Measurements from ENCODE around the gene OSMR.
A peak's percentile ranks its signal among the peaks of the same experiment; 100 is the strongest.

OSMR gene

DNA sequence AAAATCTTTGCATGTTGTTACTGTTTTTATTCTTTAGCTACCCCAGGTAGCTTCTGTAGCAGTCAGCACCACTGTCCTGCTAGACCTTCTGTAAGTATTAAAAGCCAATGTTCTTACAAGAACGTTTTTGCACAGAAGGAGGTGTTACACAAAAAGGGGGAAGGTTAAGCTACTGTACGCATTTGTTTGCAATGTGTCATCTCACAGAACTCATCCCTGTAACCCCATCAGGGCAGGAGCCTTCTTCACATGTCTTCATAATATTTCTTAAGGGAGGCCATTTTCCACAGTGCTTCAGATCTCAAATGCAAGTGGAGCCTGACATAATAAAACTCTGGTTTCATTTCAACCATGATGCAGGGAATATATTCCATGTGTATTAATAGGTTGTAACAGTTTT is 67.9 kb downstream of the OSMR start:
- no peaks in the 10 kb centered on the region for H3K4me1 ChIP-seq (ENCODE audit: control insufficient read depth, insufficient read depth, low read length)
- no peak overlapping the region for H3K4me3 ChIP-seq (ENCODE audit: low read depth, low read length)
- no peaks in the 10 kb centered on the region; the same call in 1 of the 2 replicates for H3K9me3 ChIP-seq (ENCODE audit: control insufficient read depth, insufficient read depth, low read depth, low read length)
- TF ChIP-seq ZNF549 (tag by site-specific recombination; IDR thresholded peaks at IDR 0.05) (no peak), ZNF658 (tag by site-specific recombination; IDR thresholded peaks at IDR 0.05) (no peak), HOXD13 (CRISPR knock-in tag; IDR thresholded peaks at IDR 0.05; ENCODE audit: borderline replicate concordance) (no peak)
- ChIA-PET CTCF (interaction anchor here (0.6 to 2.1 kb wide), 5 partner anchors 9 to 531 kb away, joined by 3 to 14 read pairs (median 3); no protein-coding TSS in a partner anchor), POLR2A (interaction anchor here (1.0 kb wide), 1 partner anchor 42 kb away, joined by 7 read pairs; no protein-coding TSS in a partner anchor)
- no peaks in the 10 kb centered on the region for H3K36me3 ChIP-seq (ENCODE audit: control insufficient read depth in 2 of 2, insufficient read depth in 1 of 2, low read length in 2 of 2)
- no peak overlapping the region for H3K27ac ChIP-seq (ENCODE audit: extremely low read depth, low read depth, low read length)

DNA sequence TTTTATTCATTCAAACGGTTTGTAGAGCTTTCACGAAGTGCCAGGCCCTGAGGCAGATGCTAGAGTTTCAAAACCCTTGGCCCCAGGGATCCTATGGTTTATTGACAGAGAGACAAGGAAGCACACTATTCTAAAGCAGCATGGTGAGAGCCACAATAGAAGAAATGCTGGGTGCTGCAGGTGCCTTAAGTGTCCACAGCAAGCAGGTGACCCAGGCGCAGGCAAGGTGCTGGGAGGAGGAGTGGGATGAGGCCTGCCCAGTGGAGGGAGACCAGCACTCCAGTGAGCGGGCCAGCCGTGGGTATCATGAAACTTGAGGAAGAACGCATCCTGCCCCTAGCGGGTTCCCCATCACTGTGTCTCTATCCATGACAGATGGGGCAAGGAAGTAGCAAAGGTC is 71.0 kb downstream of the OSMR start:
- Histone ChIP-seq H3K36me3 (ENCODE audit: control insufficient read depth in 2 of 2, insufficient read depth in 1 of 2, low read length in 2 of 2) (no peaks in the 10 kb centered on the region), H3K9me3 (ENCODE audit: control insufficient read depth, insufficient read depth, low read depth, low read length) (no peaks in the 10 kb centered on the region), H3K4me1 (ENCODE audit: control insufficient read depth, insufficient read depth, low read length) (no peaks in the 10 kb centered on the region), H3K27ac (ENCODE audit: extremely low read depth, low read depth, low read length) (no peak overlapping the region), H3K4me3 (ENCODE audit: low read depth, low read length) (no peak overlapping the region)
- CTCF ChIA-PET = no interaction called here
- POLR2A ChIA-PET = no interaction called here
- TF ChIP-seq ZNF239 (tag by site-specific recombination; IDR thresholded peaks at IDR 0.05) (no peak), ZNF701 (tag by site-specific recombination; IDR thresholded peaks at IDR 0.05) (no peak)

DNA sequence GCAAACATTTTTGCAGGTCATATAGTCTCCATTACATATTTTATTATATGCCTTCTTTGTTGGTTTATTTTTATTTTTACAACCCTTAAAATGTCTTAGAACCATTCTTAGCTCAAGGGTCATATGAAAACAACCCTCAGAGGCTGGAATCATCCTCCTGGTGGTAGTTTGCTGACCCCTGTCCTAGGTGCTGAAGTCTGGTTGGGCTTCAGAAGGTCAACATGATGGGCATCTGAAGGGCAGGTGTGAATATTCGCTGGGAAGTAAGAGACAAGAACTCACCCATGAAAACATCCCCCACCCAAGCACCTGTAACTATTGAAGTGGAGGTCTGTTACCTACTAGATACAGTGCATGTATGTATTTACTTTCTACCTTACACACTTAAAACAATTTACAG is 75.4 kb downstream of the OSMR start:
- Histone ChIP-seq H3K36me3 (ENCODE audit: control insufficient read depth in 2 of 2, insufficient read depth in 1 of 2, low read length in 2 of 2) (no peaks in the 10 kb centered on the region), H3K27ac (ENCODE audit: extremely low read depth, low read depth, low read length) (no peak overlapping the region), H3K4me1 (ENCODE audit: control insufficient read depth, insufficient read depth, low read length) (no peaks in the 10 kb centered on the region), H3K4me3 (ENCODE audit: low read depth, low read length) (no peak overlapping the region), H3K9me3 (ENCODE audit: control insufficient read depth, insufficient read depth, low read depth, low read length) (no peaks in the 10 kb centered on the region)
- CTCF ChIA-PET = interaction anchor here (0.7 to 5.5 kb wide), 29 partner anchors 8 to 501 kb away, joined by 3 to 52 read pairs (median 6); no protein-coding TSS in a partner anchor
- POLR2A ChIA-PET = no interaction called here
- TF ChIP-seq, protein P1, sequence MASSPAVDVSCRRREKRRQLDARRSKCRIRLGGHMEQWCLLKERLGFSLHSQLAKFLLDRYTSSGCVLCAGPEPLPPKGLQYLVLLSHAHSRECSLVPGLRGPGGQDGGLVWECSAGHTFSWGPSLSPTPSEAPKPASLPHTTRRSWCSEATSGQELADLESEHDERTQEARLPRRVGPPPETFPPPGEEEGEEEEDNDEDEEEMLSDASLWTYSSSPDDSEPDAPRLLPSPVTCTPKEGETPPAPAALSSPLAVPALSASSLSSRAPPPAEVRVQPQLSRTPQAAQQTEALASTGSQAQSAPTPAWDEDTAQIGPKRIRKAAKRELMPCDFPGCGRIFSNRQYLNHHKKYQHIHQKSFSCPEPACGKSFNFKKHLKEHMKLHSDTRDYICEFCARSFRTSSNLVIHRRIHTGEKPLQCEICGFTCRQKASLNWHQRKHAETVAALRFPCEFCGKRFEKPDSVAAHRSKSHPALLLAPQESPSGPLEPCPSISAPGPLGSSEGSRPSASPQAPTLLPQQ (tag by site-specific recombination; IDR thresholded peaks at IDR 0.05) = no peak
- TF ChIP-seq, protein P2, sequence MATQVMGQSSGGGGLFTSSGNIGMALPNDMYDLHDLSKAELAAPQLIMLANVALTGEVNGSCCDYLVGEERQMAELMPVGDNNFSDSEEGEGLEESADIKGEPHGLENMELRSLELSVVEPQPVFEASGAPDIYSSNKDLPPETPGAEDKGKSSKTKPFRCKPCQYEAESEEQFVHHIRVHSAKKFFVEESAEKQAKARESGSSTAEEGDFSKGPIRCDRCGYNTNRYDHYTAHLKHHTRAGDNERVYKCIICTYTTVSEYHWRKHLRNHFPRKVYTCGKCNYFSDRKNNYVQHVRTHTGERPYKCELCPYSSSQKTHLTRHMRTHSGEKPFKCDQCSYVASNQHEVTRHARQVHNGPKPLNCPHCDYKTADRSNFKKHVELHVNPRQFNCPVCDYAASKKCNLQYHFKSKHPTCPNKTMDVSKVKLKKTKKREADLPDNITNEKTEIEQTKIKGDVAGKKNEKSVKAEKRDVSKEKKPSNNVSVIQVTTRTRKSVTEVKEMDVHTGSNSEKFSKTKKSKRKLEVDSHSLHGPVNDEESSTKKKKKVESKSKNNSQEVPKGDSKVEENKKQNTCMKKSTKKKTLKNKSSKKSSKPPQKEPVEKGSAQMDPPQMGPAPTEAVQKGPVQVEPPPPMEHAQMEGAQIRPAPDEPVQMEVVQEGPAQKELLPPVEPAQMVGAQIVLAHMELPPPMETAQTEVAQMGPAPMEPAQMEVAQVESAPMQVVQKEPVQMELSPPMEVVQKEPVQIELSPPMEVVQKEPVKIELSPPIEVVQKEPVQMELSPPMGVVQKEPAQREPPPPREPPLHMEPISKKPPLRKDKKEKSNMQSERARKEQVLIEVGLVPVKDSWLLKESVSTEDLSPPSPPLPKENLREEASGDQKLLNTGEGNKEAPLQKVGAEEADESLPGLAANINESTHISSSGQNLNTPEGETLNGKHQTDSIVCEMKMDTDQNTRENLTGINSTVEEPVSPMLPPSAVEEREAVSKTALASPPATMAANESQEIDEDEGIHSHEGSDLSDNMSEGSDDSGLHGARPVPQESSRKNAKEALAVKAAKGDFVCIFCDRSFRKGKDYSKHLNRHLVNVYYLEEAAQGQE (tag by site-specific recombination; IDR thresholded peaks at IDR 0.05) = peak; percentile 95
- TF ChIP-seq ZNF112 (tag by site-specific recombination; IDR thresholded peaks at IDR 0.05) = no peak
- TF ChIP-seq, protein P3, sequence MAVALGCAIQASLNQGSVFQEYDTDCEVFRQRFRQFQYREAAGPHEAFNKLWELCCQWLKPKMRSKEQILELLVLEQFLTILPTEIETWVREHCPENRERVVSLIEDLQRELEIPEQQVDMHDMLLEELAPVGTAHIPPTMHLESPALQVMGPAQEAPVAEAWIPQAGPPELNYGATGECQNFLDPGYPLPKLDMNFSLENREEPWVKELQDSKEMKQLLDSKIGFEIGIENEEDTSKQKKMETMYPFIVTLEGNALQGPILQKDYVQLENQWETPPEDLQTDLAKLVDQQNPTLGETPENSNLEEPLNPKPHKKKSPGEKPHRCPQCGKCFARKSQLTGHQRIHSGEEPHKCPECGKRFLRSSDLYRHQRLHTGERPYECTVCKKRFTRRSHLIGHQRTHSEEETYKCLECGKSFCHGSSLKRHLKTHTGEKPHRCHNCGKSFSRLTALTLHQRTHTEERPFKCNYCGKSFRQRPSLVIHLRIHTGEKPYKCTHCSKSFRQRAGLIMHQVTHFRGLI (tag by site-specific recombination; IDR thresholded peaks at IDR 0.05) = peak; percentile 54; the same call in 1 of the 2 replicates

DNA sequence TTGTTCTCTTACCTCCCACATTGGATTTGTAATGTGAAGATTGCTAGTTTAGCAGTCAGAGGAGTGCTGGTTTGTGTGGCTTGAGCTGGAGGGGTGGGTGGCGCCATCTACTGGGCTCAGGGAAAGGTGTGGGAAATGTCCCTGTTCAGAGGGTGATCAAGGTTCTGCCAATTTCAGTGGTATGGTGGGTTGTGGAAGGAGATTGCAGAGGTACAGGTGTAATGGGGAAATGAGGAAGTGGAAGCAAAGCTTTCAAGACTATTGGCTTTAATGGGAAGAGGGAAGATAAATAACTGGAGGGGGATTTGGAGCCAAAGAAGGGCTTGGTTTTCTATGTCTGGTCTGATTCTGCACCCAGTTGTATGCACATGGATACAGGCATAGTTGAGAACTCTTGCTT is 76.4 kb downstream of the OSMR start:
- ChIA-PET CTCF (interaction anchor here (0.5 to 5.5 kb wide), 51 partner anchors 9 to 563 kb away, joined by 3 to 52 read pairs (median 5); no protein-coding TSS in a partner anchor), POLR2A (interaction anchor here (0.6 to 0.9 kb wide), 3 partner anchors 85 to 1634 kb away, joined by 3 read pairs; no protein-coding TSS in a partner anchor)
- H3K4me3 ChIP-seq (ENCODE audit: low read depth, low read length) = no peak overlapping the region
- TF ChIP-seq ZNF501 (tag by site-specific recombination; IDR thresholded peaks at IDR 0.05) (0 out of 2 replicates have a peak, but pooled peaks have one; percentile 47), ZNF791 (tag by site-specific recombination; IDR thresholded peaks at IDR 0.05) (no peak), ZNF571 (tag by site-specific recombination; IDR thresholded peaks at IDR 0.05) (no peak), ZNF184 (tag by site-specific recombination; IDR thresholded peaks at IDR 0.05) (no peak), ZNF654 (tag by site-specific recombination; IDR thresholded peaks at IDR 0.05; ENCODE audit: low read depth) (peak; percentile 100)
- TF ChIP-seq, protein P4, sequence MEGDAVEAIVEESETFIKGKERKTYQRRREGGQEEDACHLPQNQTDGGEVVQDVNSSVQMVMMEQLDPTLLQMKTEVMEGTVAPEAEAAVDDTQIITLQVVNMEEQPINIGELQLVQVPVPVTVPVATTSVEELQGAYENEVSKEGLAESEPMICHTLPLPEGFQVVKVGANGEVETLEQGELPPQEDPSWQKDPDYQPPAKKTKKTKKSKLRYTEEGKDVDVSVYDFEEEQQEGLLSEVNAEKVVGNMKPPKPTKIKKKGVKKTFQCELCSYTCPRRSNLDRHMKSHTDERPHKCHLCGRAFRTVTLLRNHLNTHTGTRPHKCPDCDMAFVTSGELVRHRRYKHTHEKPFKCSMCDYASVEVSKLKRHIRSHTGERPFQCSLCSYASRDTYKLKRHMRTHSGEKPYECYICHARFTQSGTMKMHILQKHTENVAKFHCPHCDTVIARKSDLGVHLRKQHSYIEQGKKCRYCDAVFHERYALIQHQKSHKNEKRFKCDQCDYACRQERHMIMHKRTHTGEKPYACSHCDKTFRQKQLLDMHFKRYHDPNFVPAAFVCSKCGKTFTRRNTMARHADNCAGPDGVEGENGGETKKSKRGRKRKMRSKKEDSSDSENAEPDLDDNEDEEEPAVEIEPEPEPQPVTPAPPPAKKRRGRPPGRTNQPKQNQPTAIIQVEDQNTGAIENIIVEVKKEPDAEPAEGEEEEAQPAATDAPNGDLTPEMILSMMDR (tag by site-specific recombination; IDR thresholded peaks at IDR 0.05) = peak; percentile 85
- TF ChIP-seq, protein P5, sequence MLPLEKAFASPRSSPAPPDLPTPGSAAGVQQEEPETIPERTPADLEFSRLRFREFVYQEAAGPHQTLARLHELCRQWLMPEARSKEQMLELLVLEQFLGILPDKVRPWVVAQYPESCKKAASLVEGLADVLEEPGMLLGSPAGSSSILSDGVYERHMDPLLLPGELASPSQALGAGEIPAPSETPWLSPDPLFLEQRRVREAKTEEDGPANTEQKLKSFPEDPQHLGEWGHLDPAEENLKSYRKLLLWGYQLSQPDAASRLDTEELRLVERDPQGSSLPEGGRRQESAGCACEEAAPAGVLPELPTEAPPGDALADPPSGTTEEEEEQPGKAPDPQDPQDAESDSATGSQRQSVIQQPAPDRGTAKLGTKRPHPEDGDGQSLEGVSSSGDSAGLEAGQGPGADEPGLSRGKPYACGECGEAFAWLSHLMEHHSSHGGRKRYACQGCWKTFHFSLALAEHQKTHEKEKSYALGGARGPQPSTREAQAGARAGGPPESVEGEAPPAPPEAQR (tag by site-specific recombination; IDR thresholded peaks at IDR 0.05) = no peak; the same call in 1 of the 2 replicates

More for the DNA sequence above, 76.4 kb downstream of the OSMR start:
- H3K36me3 ChIP-seq (ENCODE audit: control insufficient read depth in 2 of 2, insufficient read depth in 1 of 2, low read length in 2 of 2) = no peaks in the 10 kb centered on the region
- no peak overlapping the region for H3K27ac ChIP-seq (ENCODE audit: extremely low read depth, low read depth, low read length)
- no peaks in the 10 kb centered on the region for H3K4me1 ChIP-seq (ENCODE audit: control insufficient read depth, insufficient read depth, low read length)
- no peaks in the 10 kb centered on the region for H3K9me3 ChIP-seq (ENCODE audit: control insufficient read depth, insufficient read depth, low read depth, low read length)

Measured in HEK293 (cell line).